NCI-H187 treated with DMSO at 0.1 percent for 48 hours (cell line): ENCODE data around the gene A1CF.

Source experiments
- DNase-seq: peaks from one replicate; lab custom pipeline; 2025; lab: John Stamatoyannopoulos, UW

Gene A1CF

DNA sequence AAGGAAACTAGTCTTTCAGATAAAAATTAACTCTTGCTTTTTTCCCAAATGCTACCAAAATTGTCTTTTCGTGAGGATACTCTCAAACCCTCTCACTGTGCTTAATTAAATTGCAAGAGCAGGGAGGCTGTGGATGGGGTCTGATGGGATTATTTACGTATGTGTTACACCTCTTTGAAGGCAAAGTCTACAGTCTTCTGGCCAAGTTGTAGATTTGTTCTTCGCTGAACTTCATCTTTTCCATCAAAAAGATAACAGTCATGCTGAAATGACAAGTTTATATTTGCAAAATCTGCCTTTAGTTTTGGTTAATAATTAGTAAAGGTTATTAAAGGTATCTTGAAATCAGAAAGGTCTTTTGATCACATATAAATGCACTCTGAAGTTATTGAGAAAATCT is 22.7 kb downstream of the A1CF start:
- DNase-seq = no peak

DNA sequence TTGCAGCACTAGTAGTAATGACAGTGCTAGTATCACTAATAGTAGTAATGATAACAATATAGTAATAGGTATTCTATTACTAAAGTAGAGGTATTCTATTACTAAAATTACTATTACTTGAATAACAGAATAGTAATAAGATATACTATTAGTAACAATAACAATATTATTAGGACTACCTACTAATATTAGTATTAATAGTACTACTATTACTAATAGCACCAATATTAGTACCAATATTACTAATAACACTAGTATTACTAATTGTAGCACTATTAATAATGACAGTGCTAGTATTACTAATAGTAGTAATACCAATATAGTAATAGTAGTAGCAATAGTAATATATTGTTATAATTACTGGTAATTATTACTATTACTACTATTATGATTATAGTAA is 24.1 kb downstream of the A1CF start:
- no peak for DNase-seq

DNA sequence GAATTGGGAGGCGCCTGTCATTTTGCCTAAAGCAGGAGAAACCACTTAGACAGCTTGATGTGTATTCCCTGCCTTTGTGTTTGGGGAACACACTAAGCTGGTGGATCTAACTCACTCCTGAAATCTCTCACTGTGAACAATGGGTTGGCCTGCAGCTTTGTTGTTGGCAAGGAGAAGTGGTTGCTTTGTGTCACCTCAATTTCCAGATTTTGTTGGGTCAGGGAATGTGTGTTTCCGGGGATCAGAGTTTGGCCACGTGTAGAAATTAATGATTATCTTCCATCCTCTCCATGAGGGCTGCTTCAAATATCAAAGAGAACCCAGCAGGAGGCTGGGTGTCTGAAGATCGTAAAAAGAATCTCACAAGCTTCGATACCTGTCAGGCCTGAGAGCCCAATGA is 27.8 kb downstream of the A1CF start:
- DNase-seq = no peak

GRCh38 chr10:50855461-50855860 is 30.0 kb downstream of the A1CF start:
- no peak for DNase-seq

- DNase-seq = no peak
Observed at GRCh38 chr10:50855015-50855414, 30.4 kb downstream of the A1CF start.

DNA sequence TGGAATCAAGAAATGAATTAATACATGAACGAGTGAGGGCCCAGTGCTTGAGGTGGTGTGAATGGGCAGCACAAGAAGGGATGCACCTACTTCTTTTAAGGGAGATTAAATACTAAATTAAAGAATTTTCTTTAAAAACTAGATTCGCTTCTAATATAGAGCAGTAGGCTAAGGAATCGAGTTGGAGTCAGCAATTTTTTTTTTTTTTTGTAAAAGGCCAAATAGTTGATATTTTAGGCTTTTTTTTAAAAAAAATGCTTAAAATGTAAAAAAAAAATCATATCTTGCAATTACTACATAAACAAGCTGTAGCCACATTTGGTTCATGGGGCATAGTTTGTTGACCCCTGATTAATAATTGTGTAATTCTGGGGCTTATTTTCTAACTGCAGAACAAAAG is 31.9 kb downstream of the A1CF start:
- DNase-seq = no peak

DNA sequence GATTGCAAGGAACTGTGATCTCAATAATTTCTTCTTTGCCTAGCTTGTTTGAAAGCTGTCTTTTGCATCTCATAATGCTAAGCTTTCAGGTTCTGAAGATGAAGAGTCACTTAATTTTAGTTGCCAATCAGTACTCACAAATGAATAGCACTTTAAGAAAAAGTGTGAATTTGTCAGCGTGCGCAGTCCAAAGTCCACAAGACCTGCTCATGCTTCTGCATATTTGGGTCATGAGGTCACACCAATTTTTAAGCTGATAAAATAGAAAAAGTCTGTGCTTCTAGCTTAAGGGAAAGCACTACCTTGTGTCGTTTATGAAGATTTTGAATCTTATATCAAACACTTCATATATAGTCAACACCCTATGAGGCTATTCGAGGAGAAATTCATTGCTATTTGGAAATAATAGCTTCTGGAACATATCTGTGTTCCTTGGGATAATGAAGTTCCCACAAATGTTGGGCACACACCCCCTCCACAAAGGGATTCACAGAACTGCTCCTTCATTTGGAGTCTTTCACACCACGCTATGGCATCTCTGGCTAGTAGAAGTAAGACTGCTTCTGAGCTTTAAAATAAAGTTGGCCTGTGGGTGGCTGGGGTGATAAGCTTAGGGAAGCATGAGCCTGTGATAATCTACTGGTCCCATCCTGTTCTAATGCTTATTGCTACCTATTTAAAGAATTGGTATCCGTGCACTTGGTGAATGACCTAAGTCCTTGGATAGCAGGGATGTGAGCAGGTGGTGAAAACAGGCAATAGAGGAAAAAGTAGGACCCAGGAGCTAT is 33.3 kb downstream of the A1CF start:
- no peak for DNase-seq

- no peak for DNase-seq
Observed at GRCh38 chr10:50850578-50851230, 34.7 kb downstream of the A1CF start.

- no peak for DNase-seq
Observed at GRCh38 chr10:50846753-50847152, 38.7 kb downstream of the A1CF start.

GRCh38 chr10:50837095-50837494 is 48.3 kb downstream of the A1CF start:
- DNase-seq = no peak

- DNase-seq = no peak
Observed at GRCh38 chr10:50832171-50832751, 53.2 kb downstream of the A1CF start.

DNA sequence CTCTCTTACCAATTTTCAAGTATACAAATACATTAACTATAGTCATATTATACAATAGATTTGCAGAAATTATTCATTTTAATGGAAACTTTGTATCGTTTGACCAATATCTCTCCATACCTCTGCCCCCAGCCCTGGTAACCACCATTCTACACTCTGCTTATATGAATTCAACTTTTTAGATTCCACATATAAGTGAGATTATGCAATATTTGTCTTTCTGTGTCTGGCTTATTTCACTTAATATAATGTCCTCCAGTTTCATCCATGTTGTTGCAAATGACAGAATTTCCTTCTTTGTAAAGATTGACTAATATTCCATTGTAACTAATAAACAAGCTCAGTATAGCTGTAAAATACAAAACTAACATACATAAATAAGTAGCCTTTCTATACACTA is 55.4 kb downstream of the A1CF start:
- no peak for DNase-seq

GRCh38 chr10:50824782-50825181 is 60.6 kb downstream of the A1CF start:
- DNase-seq = no peak

DNA sequence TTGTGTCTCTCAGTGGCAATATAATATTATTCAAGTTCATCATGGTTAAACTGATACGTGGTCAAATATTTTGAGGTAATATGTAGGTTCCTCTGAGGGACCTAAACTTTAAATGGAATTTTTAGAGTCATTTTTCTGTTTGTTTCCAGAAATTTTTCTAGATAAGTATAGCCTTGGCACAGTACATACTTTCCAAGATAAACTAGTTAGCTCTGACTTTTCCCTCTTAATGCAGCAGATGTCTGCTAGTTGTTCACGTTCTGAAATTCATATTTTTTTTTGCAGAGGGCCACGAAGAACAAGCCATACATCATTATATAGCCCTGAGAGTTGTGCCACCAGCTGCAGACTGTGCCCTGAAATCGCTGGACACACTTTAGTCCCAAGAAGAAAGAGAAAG is 61.6 kb downstream of the A1CF start:
- DNase-seq = no peak

DNA sequence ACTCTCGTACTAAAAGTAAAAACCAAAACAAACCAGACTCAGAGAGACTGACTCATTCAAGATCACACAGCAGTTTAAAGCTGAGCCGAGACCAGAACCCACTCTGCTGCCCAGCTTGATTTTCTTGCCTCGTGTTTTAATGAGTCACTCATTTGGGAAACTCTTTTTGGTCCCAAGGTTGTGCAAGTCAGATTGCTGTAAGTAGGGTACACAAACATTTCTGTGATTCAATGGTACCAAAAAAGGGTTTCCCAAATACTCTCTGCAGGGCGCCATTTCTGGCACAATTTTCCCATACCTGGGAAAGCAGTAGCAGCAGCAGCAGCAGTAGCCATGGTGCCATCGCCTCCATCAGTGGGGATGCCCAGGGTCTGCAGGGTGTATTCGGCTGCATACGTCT is 75.8 kb downstream of the A1CF start:
- DNase-seq = no peak

DNA sequence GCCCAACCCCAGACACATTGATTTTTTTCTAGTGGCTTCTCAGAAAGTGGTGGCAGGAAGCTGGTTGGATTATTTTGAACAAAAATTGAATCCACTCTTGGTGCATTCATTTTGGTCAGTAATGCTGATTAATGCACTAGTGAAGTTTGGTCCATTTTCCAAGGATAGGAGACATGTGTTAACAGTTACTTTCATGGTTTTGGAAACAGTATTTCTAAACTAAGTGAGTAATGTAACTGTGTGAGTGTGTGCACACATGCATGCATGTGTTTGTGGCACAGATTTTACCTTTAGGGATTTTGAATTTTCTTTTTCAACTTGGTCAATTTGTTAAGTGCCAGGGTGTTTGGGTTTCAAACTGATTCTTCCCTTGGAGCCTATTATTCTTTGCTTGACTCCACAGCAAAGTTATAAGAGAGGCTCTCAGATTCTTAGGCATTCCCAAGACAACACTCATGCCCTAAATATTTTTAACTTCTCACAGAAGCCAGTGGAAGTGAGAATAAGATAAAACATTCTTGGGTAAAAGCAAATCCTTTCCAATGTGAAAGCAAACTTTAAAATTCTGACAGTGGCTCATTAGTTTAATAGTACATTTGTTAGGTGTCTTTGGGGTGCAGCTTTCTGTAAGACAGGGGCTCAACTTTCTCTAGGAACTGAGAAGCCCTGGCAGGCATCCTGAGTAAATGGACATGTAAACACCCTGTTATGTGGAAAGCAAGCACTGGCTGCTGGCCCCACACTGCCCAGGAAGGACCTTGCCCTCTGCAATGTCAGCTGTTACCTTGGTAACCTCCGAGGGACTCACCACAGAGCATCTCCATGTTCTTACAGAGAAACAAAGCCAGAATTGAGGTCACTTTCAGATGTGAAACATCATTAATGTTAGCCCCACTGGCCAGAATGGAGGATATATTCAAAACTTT is 77.3 kb downstream of the A1CF start:
- DNase-seq = no peak

DNA sequence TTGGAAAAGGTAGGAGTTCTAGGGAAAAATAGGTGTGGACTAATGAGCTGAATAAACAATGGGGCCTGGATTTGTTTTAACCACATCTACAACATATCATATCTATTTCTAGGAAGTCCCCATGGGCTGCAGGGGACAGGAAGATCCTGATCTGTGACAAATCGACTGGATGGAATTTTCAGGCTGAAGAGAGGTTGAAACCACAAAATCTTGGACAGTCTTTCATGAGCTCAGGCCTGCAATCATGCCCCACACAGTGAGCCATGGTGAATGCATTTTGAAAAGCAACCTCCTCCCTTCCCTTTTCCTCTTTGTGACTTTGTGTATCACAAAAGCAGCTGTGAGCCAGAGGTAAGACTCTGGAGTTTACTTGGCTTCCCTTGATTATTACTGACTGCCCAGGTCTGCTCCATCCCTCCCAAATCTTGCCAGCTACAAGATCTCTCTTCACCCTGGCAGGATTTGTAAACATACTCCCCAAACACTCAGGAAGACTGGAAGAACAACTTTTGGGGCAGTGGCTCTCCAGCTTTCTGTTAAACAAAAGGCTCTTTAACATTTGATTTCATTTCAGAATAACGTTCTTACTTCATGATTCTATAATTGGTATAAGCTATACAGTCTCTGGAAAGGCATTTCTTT is 79.3 kb downstream of the A1CF start:
- DNase-seq = no peak

DNA sequence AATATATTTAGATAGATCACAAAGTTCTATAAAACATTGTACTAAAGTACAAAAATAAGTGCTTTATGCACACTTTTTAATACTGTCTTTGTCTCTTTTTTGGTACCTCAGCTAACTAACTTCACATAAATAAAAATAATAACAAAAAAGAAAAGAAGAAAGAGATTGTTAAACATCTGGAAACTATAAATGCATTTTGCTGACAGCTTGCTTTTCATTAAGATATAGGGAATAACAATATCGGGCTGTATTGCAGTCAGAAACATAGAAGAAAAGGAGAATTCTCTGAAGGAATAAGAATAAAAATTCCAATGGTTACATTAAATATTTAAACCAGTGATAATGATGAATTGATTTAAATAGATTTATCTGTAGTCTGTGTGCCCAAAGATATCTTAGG is 85.8 kb downstream of the A1CF start:
- no peak for DNase-seq

GRCh38 chr10:50798297-50798696 is 87.1 kb downstream of the A1CF start:
- DNase-seq = no peak

DNA sequence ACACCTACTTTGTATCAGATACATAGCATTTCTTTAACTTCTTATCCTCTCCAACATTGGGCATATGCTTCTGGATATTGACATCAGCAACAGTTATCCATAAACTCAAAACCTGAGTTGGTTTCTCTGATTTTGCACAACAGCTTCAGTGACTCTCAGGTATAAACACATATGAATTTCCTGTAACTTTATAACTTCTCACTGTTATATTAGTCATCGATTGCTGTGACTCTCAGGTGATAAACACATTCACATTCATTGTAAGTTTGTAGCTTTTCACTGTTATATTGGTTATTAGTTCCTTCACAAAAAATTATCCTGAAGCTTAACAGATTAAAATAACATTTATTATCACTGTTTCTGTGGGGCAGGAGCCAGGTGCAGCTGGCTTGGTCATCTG is 88.7 kb downstream of the A1CF start:
- DNase-seq = no peak

DNA sequence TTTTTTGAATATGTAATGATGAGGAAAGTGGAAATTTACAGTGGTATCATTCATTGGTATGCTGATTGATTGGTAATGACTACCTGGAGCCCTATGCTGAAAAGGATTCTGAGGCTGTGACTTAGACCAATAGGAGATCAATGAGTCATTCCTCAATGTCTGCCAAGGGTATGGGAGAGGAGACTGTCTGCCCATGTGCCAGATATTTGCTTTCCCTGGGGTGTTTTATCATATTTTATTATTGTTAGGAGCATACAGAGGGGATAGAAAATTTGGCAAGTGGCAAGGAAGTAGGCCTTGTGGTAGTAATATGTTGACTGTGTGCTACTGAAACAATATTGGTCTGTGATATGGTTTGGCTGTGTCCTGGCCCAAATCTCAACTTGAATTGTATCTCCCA is 90.9 kb downstream of the A1CF start:
- DNase-seq = no peak
